ENCODE data around the gene SLC25A34.

DNA sequence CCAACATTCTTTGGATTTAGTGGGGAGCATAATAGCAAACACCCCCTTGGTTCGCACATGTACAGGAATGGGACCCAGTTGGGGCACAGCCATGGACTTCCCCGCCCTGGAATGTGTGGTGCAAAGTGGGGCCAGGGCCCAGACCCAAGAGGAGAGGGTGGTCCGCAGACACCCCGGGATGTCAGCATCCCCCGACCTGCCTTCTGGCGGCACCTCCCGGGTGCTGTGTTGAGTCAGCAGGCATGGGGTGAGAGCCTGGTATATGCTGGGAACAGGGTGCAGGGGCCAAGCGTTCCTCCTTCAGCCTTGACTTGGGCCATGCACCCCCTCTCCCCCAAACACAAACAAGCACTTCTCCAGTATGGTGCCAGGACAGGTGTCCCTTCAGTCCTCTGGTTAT is 49.6 kb downstream of the SLC25A34 start:
- TF ChIP-seq CTCF (conservative IDR thresholded peaks at IDR 0.05; ENCODE audit: low read length) (no peak), EZH2phosphoT487 (IDR thresholded peaks at IDR 0.05; ENCODE audit: borderline replicate concordance, low read depth, low read length) (no peak)
